ENCODE data around the gene DCAF5.
A peak's percentile ranks its signal among the peaks of the same experiment; 100 is the strongest.
"Not testable (repeated sequence)": the region's sequence is repeated elsewhere in the genome, so short reads cannot be mapped to it uniquely, and the experiment has no call there.

DCAF5 gene

DNA sequence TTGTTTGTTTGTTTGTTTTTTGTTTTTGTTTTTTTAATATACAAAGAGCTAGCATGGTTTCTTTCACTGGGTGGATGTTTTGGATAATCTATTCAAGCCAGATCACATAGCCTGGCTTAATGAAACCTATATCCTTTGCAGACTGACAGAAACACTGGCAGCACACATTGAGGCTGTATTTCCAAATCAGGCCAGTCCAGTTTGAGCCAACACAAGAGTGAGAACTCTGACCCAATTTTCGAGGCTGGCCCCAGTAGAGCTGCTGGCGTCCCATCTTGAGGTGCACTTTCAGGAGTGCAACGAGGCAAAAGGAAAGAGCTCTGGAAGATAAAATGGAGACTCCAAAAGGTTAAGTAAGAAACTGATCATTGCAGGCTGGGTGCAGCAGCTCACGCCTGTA lies 129.9 kb downstream of the DCAF5 start:
- TF ChIP-seq, protein P1, sequence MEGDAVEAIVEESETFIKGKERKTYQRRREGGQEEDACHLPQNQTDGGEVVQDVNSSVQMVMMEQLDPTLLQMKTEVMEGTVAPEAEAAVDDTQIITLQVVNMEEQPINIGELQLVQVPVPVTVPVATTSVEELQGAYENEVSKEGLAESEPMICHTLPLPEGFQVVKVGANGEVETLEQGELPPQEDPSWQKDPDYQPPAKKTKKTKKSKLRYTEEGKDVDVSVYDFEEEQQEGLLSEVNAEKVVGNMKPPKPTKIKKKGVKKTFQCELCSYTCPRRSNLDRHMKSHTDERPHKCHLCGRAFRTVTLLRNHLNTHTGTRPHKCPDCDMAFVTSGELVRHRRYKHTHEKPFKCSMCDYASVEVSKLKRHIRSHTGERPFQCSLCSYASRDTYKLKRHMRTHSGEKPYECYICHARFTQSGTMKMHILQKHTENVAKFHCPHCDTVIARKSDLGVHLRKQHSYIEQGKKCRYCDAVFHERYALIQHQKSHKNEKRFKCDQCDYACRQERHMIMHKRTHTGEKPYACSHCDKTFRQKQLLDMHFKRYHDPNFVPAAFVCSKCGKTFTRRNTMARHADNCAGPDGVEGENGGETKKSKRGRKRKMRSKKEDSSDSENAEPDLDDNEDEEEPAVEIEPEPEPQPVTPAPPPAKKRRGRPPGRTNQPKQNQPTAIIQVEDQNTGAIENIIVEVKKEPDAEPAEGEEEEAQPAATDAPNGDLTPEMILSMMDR (IDR thresholded peaks at IDR 0.05; ENCODE audit: insufficient read depth, low read length): no peak
- TF ChIP-seq GABPA (IDR thresholded peaks at IDR 0.05; ENCODE audit: low read depth) (no peak), POLR2AphosphoS5 (IDR thresholded peaks at IDR 0.05; ENCODE audit: low read depth) (no peak), SPI1 (IDR thresholded peaks at IDR 0.05; ENCODE audit: borderline replicate concordance, low read depth) (no peak)
- TF ChIP-seq, protein P2, sequence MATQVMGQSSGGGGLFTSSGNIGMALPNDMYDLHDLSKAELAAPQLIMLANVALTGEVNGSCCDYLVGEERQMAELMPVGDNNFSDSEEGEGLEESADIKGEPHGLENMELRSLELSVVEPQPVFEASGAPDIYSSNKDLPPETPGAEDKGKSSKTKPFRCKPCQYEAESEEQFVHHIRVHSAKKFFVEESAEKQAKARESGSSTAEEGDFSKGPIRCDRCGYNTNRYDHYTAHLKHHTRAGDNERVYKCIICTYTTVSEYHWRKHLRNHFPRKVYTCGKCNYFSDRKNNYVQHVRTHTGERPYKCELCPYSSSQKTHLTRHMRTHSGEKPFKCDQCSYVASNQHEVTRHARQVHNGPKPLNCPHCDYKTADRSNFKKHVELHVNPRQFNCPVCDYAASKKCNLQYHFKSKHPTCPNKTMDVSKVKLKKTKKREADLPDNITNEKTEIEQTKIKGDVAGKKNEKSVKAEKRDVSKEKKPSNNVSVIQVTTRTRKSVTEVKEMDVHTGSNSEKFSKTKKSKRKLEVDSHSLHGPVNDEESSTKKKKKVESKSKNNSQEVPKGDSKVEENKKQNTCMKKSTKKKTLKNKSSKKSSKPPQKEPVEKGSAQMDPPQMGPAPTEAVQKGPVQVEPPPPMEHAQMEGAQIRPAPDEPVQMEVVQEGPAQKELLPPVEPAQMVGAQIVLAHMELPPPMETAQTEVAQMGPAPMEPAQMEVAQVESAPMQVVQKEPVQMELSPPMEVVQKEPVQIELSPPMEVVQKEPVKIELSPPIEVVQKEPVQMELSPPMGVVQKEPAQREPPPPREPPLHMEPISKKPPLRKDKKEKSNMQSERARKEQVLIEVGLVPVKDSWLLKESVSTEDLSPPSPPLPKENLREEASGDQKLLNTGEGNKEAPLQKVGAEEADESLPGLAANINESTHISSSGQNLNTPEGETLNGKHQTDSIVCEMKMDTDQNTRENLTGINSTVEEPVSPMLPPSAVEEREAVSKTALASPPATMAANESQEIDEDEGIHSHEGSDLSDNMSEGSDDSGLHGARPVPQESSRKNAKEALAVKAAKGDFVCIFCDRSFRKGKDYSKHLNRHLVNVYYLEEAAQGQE (IDR thresholded peaks at IDR 0.05; ENCODE audit: insufficient replicate concordance, low read depth): no peak
- DNase-seq (ENCODE audit: low read depth in 1 of 2, low spot score in 1 of 2): no peak

DNA sequence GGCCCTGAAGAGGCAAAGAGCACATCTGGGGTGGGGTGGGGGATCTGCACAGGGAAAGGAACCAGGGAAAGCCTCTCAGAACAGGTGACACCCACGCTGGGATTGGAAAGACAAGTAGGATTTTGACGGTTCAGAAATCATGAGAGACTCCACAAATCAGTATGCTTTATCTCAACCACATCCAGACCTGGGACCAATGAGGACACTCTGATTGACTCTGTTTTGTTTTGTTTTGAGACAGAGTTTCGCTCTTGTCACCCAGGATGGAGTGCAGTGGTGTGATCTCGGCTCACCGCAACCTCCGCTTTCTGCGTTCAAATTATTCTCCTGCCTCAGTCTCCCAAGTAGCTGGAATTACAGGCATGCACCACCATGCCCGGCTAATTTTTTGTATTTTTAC lies 130.8 kb downstream of the DCAF5 start:
- H3K4me3 ChIP-seq (replicated peaks; ENCODE audit: insufficient read depth, low read length); H3K27me3 ChIP-seq (ENCODE audit: insufficient read depth, poor library complexity, severe bottlenecking): not testable (repeated sequence)

More for the DNA sequence above, 129.9 kb downstream of the DCAF5 start:
- H3K4me3 ChIP-seq (replicated peaks; ENCODE audit: insufficient read depth, low read length): no peak overlapping the region
- no peaks in the 10 kb centered on the region for H3K27me3 ChIP-seq (ENCODE audit: insufficient read depth, poor library complexity, severe bottlenecking)
- H3K27ac ChIP-seq (replicated peaks): no peak overlapping the region

DNA sequence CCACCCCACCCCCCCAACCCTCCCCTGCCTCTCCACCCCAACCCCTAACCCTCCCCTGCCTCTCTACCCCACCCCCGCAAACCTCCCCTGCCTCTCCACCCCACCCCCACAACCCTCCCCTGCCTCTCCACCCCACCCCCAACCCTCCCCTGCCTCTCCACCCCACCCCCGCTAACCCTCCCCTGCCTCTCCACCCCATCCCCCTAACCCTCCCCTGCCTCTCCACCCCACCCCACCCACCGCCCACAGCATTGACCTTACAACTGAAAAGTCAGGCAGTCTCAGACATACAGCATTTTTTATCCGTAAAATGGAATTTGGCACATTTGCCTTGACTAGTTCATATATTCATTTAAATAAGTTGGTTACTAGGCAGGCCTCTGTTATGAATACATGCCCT lies 135.2 kb downstream of the DCAF5 start:
- H3K4me3 ChIP-seq (replicated peaks; ENCODE audit: insufficient read depth, low read length): no peak overlapping the region
- no peaks in the 10 kb centered on the region for H3K27me3 ChIP-seq (ENCODE audit: insufficient read depth, poor library complexity, severe bottlenecking)
- DNase-seq (ENCODE audit: low read depth in 1 of 2, low spot score in 1 of 2): no peak
- H3K27ac ChIP-seq (replicated peaks): no peak overlapping the region
- no peak for TF ChIP-seq SPI1 (IDR thresholded peaks at IDR 0.05; ENCODE audit: borderline replicate concordance, low read depth)
- no peak for TF ChIP-seq GABPA (IDR thresholded peaks at IDR 0.05; ENCODE audit: low read depth)

More for the DNA sequence above, 130.8 kb downstream of the DCAF5 start:
- H3K27ac ChIP-seq (replicated peaks); DNase-seq (ENCODE audit: low read depth in 1 of 2, low spot score in 1 of 2): not testable (repeated sequence)

DNA sequence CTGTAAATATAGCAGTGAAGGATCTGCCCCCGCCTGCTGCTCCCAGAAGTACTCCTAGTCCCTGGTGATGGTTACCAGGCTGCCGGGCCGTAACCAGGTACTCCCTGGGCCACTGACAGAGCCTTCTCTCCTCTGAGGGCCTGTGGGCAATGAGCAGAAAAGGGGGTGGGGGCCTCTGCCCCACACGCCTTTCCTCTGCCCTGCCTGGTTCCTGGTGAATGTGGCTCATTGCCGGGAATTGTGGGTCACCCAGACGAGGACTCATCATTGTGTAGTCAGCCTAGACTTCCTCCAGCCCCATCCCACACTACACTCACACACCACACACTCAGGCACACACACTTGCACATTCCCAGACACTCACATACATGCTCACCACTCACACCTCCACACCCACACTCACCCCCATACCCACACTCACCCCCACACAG lies 138.1 kb downstream of the DCAF5 start:
- H3K27me3 ChIP-seq (ENCODE audit: insufficient read depth, poor library complexity, severe bottlenecking): no peaks in the 10 kb centered on the region
- H3K4me3 ChIP-seq (replicated peaks; ENCODE audit: insufficient read depth, low read length): no peak overlapping the region
- no peak for DNase-seq (ENCODE audit: low read depth in 1 of 2, low spot score in 1 of 2)
- TF ChIP-seq POLR2AphosphoS5 (IDR thresholded peaks at IDR 0.05; ENCODE audit: low read depth): no peak
- TF ChIP-seq, protein P1 (IDR thresholded peaks at IDR 0.05; ENCODE audit: insufficient read depth, low read length): no peak
- TF ChIP-seq SPI1 (IDR thresholded peaks at IDR 0.05; ENCODE audit: borderline replicate concordance, low read depth): no peak
- TF ChIP-seq GABPA (IDR thresholded peaks at IDR 0.05; ENCODE audit: low read depth): no peak
- TF ChIP-seq, protein P2 (IDR thresholded peaks at IDR 0.05; ENCODE audit: insufficient replicate concordance, low read depth): no peak
- H3K27ac ChIP-seq (replicated peaks): peak overlapping the region; percentile 63

Data from HL-60 (cell line).